Measurements from ENCODE around the gene NUCB1. TPM values are rescaled to one million over a fixed set of nuclear protein-coding genes. Genes with fewer than 3 reads are reported as not detected.
"Not testable (repeated sequence)": the region's sequence is repeated elsewhere in the genome, so short reads cannot be mapped to it uniquely, and the experiment has no call there.

Gene NUCB1
- total RNA-seq, 1 donor from 2014 or later = 159 TPM

- H3K27me3 Mint-ChIP-seq (ENCODE audit: low read depth) = no peaks in the 10 kb centered on the region
- peaks cover 49% of the 10 kb centered on the region for H3K36me3 Mint-ChIP-seq
- H3K27ac Mint-ChIP-seq = no peak overlapping the region
- no peak for DNase-seq (ENCODE audit: low spot score in 2 of 2, unreplicated experiment in 2 of 2)
- H3K9me3 Mint-ChIP-seq = no peaks in the 10 kb centered on the region
- H3K4me3 Mint-ChIP-seq = no peak overlapping the region
- no peaks in the 10 kb centered on the region for H3K4me1 Mint-ChIP-seq
- no peak for TF ChIP-seq CTCF (IDR thresholded peaks at IDR 0.05; ENCODE audit: unreplicated experiment)
Observed at GRCh38 chr19:48907671-48908070, 7.6 kb downstream of the NUCB1 start.

- H3K36me3 Mint-ChIP-seq = peaks cover 56% of the 10 kb centered on the region
- not testable (repeated sequence) for H3K27me3 Mint-ChIP-seq (ENCODE audit: low read depth)
Observed at GRCh38 chr19:48909424-48910077, 9.4 kb downstream of the NUCB1 start.

GRCh38 chr19:48910803-48911202 is 10.7 kb downstream of the NUCB1 start:
- Mint-ChIP-seq H3K27me3 (ENCODE audit: low read depth) (no peaks in the 10 kb centered on the region), H3K27ac (no peak overlapping the region), H3K9me3 (no peaks in the 10 kb centered on the region), H3K36me3 (peaks cover 49% of the 10 kb centered on the region), H3K4me3 (no peak overlapping the region), H3K4me1 (no peaks in the 10 kb centered on the region)
- DNase-seq (ENCODE audit: low spot score in 2 of 2, unreplicated experiment in 2 of 2) = no peak
- no peak for TF ChIP-seq CTCF (IDR thresholded peaks at IDR 0.05; ENCODE audit: unreplicated experiment)

More at GRCh38 chr19:48909424-48910077, 9.4 kb downstream of the NUCB1 start:
- H3K27ac Mint-ChIP-seq; H3K9me3 Mint-ChIP-seq; H3K4me1 Mint-ChIP-seq; DNase-seq (ENCODE audit: low spot score in 2 of 2, unreplicated experiment in 2 of 2); H3K4me3 Mint-ChIP-seq: not testable (repeated sequence)

- no peaks in the 10 kb centered on the region for H3K9me3 Mint-ChIP-seq
- DNase-seq (ENCODE audit: low spot score in 2 of 2, unreplicated experiment in 2 of 2) = no peak
- peaks cover 36% of the 10 kb centered on the region for H3K36me3 Mint-ChIP-seq
- no peak overlapping the region for H3K27ac Mint-ChIP-seq
- H3K4me3 Mint-ChIP-seq = no peak overlapping the region
- no peak for TF ChIP-seq CTCF (IDR thresholded peaks at IDR 0.05; ENCODE audit: unreplicated experiment)
- no peaks in the 10 kb centered on the region for H3K27me3 Mint-ChIP-seq (ENCODE audit: low read depth)
- no peaks in the 10 kb centered on the region for H3K4me1 Mint-ChIP-seq
Observed at GRCh38 chr19:48913114-48913889, 13.2 kb downstream of the NUCB1 start.

- Mint-ChIP-seq H3K27me3 (ENCODE audit: low read depth) (no peaks in the 10 kb centered on the region), H3K4me1 (no peaks in the 10 kb centered on the region), H3K27ac (peak overlapping the region; percentile 39), H3K9me3 (no peaks in the 10 kb centered on the region), H3K4me3 (no peak overlapping the region), H3K36me3 (peaks cover 43% of the 10 kb centered on the region)
- no peak for DNase-seq (ENCODE audit: low spot score in 2 of 2, unreplicated experiment in 2 of 2)
- TF ChIP-seq CTCF (IDR thresholded peaks at IDR 0.05; ENCODE audit: unreplicated experiment) = no peak
Observed at GRCh38 chr19:48914181-48914580, 14.1 kb downstream of the NUCB1 start.

- Mint-ChIP-seq H3K4me3 (no peak overlapping the region), H3K9me3 (no peaks in the 10 kb centered on the region), H3K4me1 (no peaks in the 10 kb centered on the region), H3K36me3 (peaks cover 36% of the 10 kb centered on the region), H3K27me3 (ENCODE audit: low read depth) (no peaks in the 10 kb centered on the region), H3K27ac (no peak overlapping the region)
- DNase-seq (ENCODE audit: low spot score in 2 of 2, unreplicated experiment in 2 of 2) = no peak
- no peak for TF ChIP-seq CTCF (IDR thresholded peaks at IDR 0.05; ENCODE audit: unreplicated experiment)
Observed at GRCh38 chr19:48915757-48916156, 15.6 kb downstream of the NUCB1 start.

All from mesothelial cell of epicardium (in vitro differentiated cells).